Suppressor macrophage treated with lipopolysaccharide for 1 hour (primary cell): ENCODE results near the gene KDM4C.
"Not testable (repeated sequence)": the region's sequence is repeated elsewhere in the genome, so short reads cannot be mapped to it uniquely, and the experiment has no call there.

Source experiments
- DNase-seq, 3 donors: peaks; one replicate each; pipeline ENCODE4 v3.0.0-alpha.2; 2020 to 2022

Gene KDM4C

GRCh38 chr9:6757456-6758247 is at the start of gene KDM4C:
Gene KDM4C (plus strand): TSS chr9:6757973. CDS start chr9:6792989, 35,016 bp downstream.
- peak; percentile 96 to 99 (median 99) for DNase-seq

GRCh38 chr9:6708732-6709131 is 49.0 kb upstream of the KDM4C start:
- DNase-seq = no peak

GRCh38 chr9:6711403-6711802 is 46.4 kb upstream of the KDM4C start:
- no peak for DNase-seq

GRCh38 chr9:6712041-6712440 is 45.7 kb upstream of the KDM4C start:
- DNase-seq = no peak

DNA sequence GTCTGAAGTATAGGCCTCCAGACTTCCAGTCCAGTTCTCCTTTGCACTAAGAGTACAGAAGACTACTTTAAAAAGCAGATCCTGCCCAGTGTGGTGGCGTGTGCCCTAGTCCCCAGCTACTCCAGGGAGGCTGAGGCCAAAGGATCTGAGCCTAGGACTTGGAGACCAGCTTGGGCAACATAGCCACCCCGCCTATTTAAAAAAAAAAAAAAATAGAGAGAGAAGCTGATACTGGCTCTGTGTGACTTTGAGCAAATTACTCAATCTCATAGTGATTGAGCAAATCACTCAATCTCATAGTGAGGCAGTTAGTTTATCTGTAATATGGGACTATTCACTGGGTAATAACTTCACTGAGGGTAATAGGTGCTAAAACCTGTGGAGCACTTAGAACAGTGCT is 43.6 kb upstream of the KDM4C start:
- peak in 2 of 3 donors; percentile 53 to 62 for DNase-seq

GRCh38 chr9:6715153-6715754 is 42.5 kb upstream of the KDM4C start:
- DNase-seq = not testable (repeated sequence)

GRCh38 chr9:6715755-6716643 is 41.8 kb upstream of the KDM4C start:
- DNase-seq = peak; percentile 49 to 79 (median 58)

- no peak for DNase-seq
These were observed 41.0 kb upstream of the KDM4C start for GRCh38 chr9:6716766-6717165.

DNA sequence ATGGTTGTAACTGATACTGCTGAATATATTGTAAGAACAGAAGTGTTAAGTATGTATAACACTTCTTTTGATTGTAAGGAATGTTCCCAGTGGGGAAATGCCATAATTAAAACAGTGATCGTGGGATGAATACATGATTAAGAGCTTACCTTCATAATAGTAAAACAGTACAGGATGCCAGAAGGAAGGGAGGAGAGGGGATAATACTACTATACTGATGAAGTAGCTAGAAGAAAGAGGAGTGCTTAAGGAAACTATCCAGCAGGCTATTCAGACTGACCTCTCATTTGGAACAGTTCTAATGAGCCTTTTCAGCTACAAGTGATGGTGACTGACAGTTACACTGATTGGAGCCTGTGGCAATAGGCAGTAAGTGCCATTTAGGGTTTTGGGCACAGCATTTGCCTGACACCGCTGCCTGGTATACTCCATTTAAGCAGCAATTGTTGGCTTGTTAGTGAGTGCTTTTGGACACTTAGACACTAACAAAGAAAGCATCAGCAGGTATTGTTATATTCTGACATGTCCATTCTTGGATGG is 33.8 kb upstream of the KDM4C start:
- no peak for DNase-seq

DNA sequence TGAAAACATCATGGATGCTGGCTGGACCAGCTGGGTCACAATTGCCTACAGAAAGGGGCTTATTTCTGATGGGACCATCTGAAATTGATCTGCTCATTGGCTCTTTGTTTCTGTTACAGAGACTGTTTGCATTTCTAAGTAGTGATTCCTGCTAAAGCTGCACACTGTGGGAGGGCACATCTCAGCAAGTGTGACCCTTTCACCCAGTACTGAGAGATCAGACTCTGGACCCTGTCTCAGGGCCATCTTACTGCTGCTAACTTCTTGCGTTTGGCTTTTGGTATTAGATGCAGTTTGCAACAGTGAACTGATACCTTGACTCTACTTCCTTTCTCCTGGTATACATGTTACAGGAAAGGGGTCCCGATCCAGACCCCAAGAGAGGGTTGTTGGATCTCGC is 24.5 kb upstream of the KDM4C start:
- DNase-seq = no peak

GRCh38 chr9:6733831-6734230 is 23.9 kb upstream of the KDM4C start:
- DNase-seq = no peak

DNA sequence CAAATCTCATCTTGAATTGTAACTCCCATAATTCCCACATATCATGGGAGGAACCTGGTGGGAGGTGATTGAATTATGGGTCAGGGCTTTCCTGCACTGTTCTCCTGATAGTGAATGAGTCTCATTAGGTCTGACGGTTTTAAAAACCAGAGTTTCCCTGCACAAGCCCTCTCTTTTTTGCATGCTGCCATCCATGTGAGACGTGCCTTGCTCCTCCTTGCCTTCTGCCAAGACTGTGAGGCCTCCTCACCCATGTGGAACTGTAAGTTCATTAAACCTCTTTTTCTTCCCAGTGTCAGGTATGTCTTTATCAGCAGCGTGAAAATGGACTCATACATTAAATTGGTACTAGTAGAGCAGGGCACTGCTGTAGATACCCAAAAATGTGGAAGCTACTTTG is 22.4 kb upstream of the KDM4C start:
- no peak for DNase-seq

- DNase-seq = peak in 2 of 3 donors; percentile 32 to 50
These were observed 18.6 kb upstream of the KDM4C start for GRCh38 chr9:6739218-6739617.

DNA sequence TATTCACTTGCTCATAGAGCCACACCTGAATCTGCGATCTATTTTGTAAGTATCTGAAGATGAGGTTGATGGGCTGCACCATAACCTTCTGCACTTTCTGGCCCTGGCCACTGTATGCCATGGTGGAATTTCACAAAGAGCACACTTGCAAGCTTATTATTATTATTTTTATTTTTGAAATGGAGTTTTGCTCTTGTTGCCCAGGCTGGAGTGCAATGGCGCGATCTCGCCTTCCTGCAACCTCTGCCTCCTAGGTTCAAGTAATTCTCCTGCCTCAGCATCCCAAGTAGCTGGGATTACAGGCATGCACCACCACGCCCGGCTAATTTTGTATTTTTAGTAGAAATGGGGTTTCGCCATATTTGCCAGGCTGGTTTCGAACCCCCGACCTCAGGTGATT is 8.9 kb upstream of the KDM4C start:
- DNase-seq = not testable (repeated sequence)

- not testable (repeated sequence) for DNase-seq
These were observed 2.9 kb upstream of the KDM4C start for GRCh38 chr9:6754861-6755260.

GRCh38 chr9:6757132-6757455 is 679 bp upstream of the KDM4C start:
- DNase-seq = peak in 2 of 3 donors; percentile 86 to 87

- DNase-seq = peak in 1 of 3 donors; percentile 33
These were observed 400 bp downstream of the KDM4C start for GRCh38 chr9:6758248-6758497.

DNA sequence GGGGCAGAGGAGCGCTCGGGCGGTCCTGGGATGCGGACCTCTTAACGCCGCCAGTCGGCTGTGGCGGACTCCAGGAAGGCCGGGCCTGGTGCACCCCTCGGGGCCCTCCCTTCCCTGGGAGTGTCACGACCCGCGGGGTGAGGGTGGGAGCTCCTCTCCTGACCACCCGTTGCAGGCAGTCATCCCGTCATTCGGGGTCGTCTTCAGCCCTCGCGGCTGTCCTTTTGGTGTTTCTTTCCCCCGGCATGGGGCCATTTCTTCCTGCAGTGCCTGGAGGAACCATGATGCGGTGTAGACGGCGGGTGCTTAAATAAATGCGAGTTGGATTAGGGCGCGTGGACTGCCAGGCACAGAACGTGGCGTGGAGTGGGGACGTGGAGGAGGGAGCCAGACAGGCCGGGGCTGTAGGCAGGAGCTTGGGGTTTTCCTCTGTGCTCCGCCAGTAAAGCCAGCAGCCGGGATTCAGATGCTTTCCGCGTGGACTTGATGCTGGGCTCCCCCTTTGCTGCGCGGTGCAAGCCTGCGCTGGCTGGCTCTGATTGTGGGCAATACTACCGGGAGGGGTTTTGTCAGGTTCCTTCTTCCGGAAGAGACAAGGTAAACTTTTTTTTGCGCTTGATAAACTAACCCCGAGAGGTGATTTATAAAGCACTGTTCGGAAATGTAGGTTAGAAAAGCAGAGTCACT is 868 bp downstream of the KDM4C start:
- peak; percentile 55 to 64 (median 59) for DNase-seq

DNA sequence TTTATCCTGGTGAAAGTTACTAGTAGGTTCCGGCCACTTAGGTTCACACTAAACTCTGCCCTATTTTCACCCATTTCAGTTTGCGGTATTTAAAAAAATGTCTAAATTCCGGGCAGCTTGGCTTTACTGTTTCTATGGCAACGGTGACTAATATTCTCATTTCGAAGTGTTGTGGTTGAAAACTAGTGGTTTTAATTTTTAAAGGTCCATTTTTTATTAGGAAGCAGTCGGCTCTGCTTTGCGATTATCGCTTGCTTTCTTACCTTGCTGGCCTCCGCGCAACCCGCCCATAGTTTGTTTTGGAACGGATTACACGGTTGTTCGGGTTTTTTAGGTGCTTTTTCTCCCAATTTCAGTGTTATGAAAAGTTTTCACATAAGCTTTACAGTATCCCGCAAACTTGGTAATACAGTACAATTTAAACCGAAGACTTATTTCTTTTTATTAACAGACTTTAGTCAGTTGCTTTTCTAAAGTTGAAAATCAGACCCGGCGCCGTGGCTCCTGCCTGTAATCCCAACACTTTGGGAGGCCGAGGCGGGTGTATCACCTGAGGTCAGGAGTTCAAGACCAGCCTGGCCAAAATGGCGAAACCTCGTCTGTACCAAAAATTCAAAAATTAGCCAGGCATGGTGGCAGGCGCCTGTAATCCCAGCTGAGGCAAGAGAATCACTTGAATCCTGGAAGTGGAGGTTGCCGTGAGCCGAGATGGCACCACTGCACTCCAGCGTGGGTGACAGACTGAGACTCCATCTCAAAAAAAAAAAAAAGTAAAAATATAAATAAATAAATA is 1.6 kb downstream of the KDM4C start:
- peak; percentile 72 to 93 (median 92) for DNase-seq

- no peak for DNase-seq
These were observed 3.5 kb downstream of the KDM4C start for GRCh38 chr9:6761306-6761705.

GRCh38 chr9:6763244-6763643 is 5.5 kb downstream of the KDM4C start:
- no peak for DNase-seq

DNA sequence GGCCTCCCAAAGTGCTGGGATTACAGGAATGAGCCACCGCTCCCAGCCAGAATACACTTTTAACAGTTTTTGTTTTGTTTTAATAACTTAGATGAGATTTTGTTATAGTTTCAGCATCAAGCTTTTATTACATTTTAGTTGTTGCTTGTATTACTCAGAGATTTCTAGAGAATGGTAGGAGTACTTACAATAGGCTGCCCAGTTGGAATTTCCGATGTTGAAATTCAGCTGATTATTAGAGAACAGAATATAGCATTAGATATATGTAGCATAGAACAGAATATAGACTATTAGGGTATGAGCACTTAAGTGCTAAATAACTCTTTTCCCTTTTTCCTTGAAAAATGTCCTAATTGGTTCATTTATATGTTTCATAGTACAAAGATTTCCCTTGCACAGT is 6.2 kb downstream of the KDM4C start:
- DNase-seq = peak; percentile 44 to 72 (median 70)
